Mesenchymal stem cell (in vitro differentiated cells and primary cell): ENCODE results near the gene GRHPR.

ENCODE experiments used
- DNase-seq: peaks from one replicate; pipeline ENCODE4 v3.0.0-alpha.2; 2013
- H2AFZ ChIP-seq: one replicate; pipeline ENCODE4 v1.6.1; 2013; ENCODE audit warnings: low read depth, mild to moderate bottlenecking, control low read depth, inconsistent platforms, low read length, moderate library complexity
- H2AK5ac ChIP-seq: 2 replicates; pipeline ENCODE4 v1.6.1; 2013; ENCODE audit warnings: low read length, moderate library complexity, mild to moderate bottlenecking, inconsistent platforms; ENCODE audit not compliant: severe bottlenecking
- H2BK120ac ChIP-seq: one replicate; pipeline ENCODE4 v1.6.1; 2013; ENCODE audit warnings: low read depth, mild to moderate bottlenecking, inconsistent platforms, low read length, moderate library complexity
- H2BK12ac ChIP-seq, 2 experiments: one replicate each; pipeline ENCODE4 v1.6.1; 2013; ENCODE audit warnings: inconsistent platforms in 2 of 2, low read length in 2 of 2, mild to moderate bottlenecking in 2 of 2, moderate library complexity in 2 of 2, control low read depth in 1 of 2
- H2BK15ac ChIP-seq: one replicate; pipeline ENCODE4 v1.6.1; 2013; ENCODE audit warnings: mild to moderate bottlenecking, low read depth, inconsistent platforms; ENCODE audit not compliant: poor library complexity, severe bottlenecking
- H2BK5ac ChIP-seq: 2 replicates; pipeline ENCODE4 v1.6.1; 2013; ENCODE audit warnings: low read depth, mild to moderate bottlenecking, low read length, control low read depth, inconsistent platforms; ENCODE audit not compliant: poor library complexity, severe bottlenecking
- H3K14ac ChIP-seq, 2 experiments: one replicate each; pipeline ENCODE4 v1.6.1; 2013; ENCODE audit warnings: inconsistent platforms in 2 of 2, low read length in 2 of 2, control low read depth in 1 of 2, mild to moderate bottlenecking in 1 of 2, moderate library complexity in 1 of 2
- H3K18ac ChIP-seq, 2 experiments: one replicate each; pipeline ENCODE4 v1.6.1; 2013; ENCODE audit warnings: inconsistent platforms in 2 of 2, low read length in 2 of 2, control low read depth in 1 of 2, low read depth in 1 of 2, mild to moderate bottlenecking in 1 of 2
- H3K23ac ChIP-seq, 2 experiments: one replicate each; pipeline ENCODE4 v1.6.1; 2013; ENCODE audit warnings: inconsistent platforms in 2 of 2, low read length in 2 of 2, mild to moderate bottlenecking in 2 of 2, moderate library complexity in 2 of 2, control low read depth in 1 of 2
- H3K27ac ChIP-seq: 2 replicates; pipeline ENCODE4 v1.5.1; 2013; ENCODE audit warnings: mild to moderate bottlenecking, moderate library complexity, low read length, control low read depth, inconsistent platforms; ENCODE audit not compliant: poor library complexity, severe bottlenecking
- H3K27me3 ChIP-seq, 2 experiments: 2 replicates each; pipeline versions ENCODE4 v1.6.1 to v1.7.0; 2013; ENCODE audit warnings: low read length in 2 of 2, mild to moderate bottlenecking in 2 of 2, moderate library complexity in 2 of 2, control low read depth in 1 of 2, inconsistent platforms in 1 of 2; ENCODE audit not compliant: control insufficient read depth in 1 of 2, insufficient read depth in 1 of 2
- H3K36me3 ChIP-seq, 2 experiments: 2 replicates each; pipeline versions ENCODE4 v1.6.1 to v1.7.0; 2013; ENCODE audit warnings: low read length in 2 of 2, control low read depth in 1 of 2, inconsistent platforms in 1 of 2, low read depth in 1 of 2, mild to moderate bottlenecking in 1 of 2; ENCODE audit not compliant: insufficient read depth in 2 of 2, control insufficient read depth in 1 of 2
- H3K4ac ChIP-seq, 2 experiments: one replicate each; pipeline ENCODE4 v1.6.1; 2013; ENCODE audit warnings: inconsistent platforms in 2 of 2, low read length in 2 of 2, mild to moderate bottlenecking in 2 of 2, moderate library complexity in 2 of 2, control low read depth in 1 of 2, low read depth in 1 of 2
- H3K4me1 ChIP-seq: 2 replicates; pipeline ENCODE4 v1.6.1; 2013; ENCODE audit warnings: low read depth, low read length, control low read depth; ENCODE audit not compliant: control insufficient read depth, insufficient read depth
- H3K4me2 ChIP-seq: 2 replicates; pipeline ENCODE4 v1.6.1; 2013; ENCODE audit warnings: low read length, mild to moderate bottlenecking, inconsistent platforms; ENCODE audit not compliant: poor library complexity, severe bottlenecking
- H3K4me3 ChIP-seq, 2 experiments: 2 replicates each; pipeline versions ENCODE4 v1.5.1 to v1.7.0; 2013; ENCODE audit warnings: low read length in 2 of 2, mild to moderate bottlenecking in 2 of 2, control low read depth in 1 of 2, low read depth in 1 of 2; ENCODE audit not compliant: insufficient read depth in 1 of 2
- H3K79me1 ChIP-seq: replicated peaks from 2 replicates; pipeline ENCODE4 v1.6.1; 2013; ENCODE audit warnings: mild to moderate bottlenecking, control low read depth, low read length, inconsistent platforms; ENCODE audit not compliant: poor library complexity, severe bottlenecking
- H3K9ac ChIP-seq: 2 replicates; pipeline ENCODE4 v1.7.0; 2013; ENCODE audit warnings: mild to moderate bottlenecking, low read length, moderate library complexity
- H3K9me3 ChIP-seq: 2 replicates; pipeline ENCODE4 v1.7.0; 2013; ENCODE audit warnings: mild to moderate bottlenecking, low read length; ENCODE audit not compliant: control insufficient read depth
- H4K8ac ChIP-seq: one replicate; pipeline ENCODE4 v1.6.1; 2013; ENCODE audit warnings: inconsistent platforms, mild to moderate bottlenecking, low read length, moderate library complexity
- H4K91ac ChIP-seq: one replicate; pipeline ENCODE4 v1.6.1; 2013; ENCODE audit warnings: mild to moderate bottlenecking, low read length, inconsistent platforms
- WGBS: methylation state at CpG from one replicate; pipeline ENCODE4 v1.1.7; 2013; ENCODE audit warnings: mixed read lengths; 5-methylcytosine and 5-hydroxymethylcytosine counted together

Gene GRHPR

GRCh38 chr9:37414503-37414943 is 8.0 kb upstream of the GRHPR start:
- no peaks in the 10 kb centered on the region for H3K79me1 ChIP-seq
- no peaks in the 10 kb centered on the region for H3K36me3 ChIP-seq
- peak overlapping the region; percentile 40 for H2AK5ac ChIP-seq
- H3K9ac ChIP-seq, result peak overlapping the region; percentile 65
- peak overlapping the region; percentile 39 for H2BK5ac ChIP-seq
- no peak for DNase-seq
- WGBS, result 95% methylated on average over 10 of the region's 10 CpGs
- peak overlapping the region in 1 of 2 experiments; percentile 65 for H3K18ac ChIP-seq
- H3K14ac ChIP-seq, result no peak overlapping the region
- H2BK12ac ChIP-seq, result no peak overlapping the region
- no peak overlapping the region for H3K23ac ChIP-seq
- H3K27me3 ChIP-seq, result no peaks in the 10 kb centered on the region
- no peak overlapping the region for H3K4me3 ChIP-seq
- peak overlapping the region; percentile 34 for H3K4me2 ChIP-seq
- peak overlapping the region; percentile 81 for H4K8ac ChIP-seq
- H2AFZ ChIP-seq, result no peak overlapping the region
- H2BK15ac ChIP-seq, result no peak overlapping the region
- H3K4me1 ChIP-seq, result peaks cover 26% of the 10 kb centered on the region
- no peaks in the 10 kb centered on the region for H3K9me3 ChIP-seq
- peak overlapping the region; percentile 44 for H4K91ac ChIP-seq
- H2BK120ac ChIP-seq, result no peak overlapping the region
- peak overlapping the region; percentile 73 for H3K27ac ChIP-seq
- H3K4ac ChIP-seq, result no peak overlapping the region

DNA sequence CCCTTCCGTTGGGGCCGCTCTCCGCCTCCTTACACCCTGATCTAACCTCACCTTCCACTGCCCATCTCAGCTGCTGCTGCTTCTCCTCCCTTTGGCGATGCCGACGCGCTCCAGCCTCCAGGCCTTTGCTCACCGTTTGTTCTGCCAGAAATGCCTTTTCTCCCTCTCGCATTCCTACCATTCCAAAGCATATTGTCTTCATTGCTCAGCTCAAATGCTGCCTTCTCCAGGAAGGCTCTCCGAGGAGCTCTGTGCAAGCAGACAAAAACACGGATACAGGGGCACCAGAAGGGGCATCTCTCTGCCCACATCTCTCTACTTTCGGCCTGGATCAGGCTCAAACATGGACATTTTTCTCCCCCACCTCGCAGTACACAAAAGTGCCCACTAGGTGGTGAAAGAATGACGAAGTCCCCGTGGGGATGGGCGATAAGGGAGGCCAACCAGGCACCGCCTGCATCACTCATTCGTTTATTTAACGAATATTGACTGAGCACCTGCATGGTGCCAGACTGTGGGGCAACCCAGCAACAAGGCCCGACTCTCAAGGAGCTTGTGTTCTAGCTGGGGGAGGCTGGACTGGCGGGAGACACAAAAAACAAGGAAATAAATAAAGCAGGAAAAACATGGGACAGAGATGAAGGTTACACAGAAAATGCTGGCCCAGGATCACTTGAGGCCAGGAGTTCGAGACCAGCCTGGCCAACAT is 7.3 kb upstream of the GRHPR start:
- Histone ChIP-seq H3K9me3 (no peaks in the 10 kb centered on the region), H3K27ac (peak overlapping the region; percentile 73), H3K4me1 (peaks cover 26% of the 10 kb centered on the region), H2BK15ac (no peak overlapping the region), H3K27me3 (no peaks in the 10 kb centered on the region), H2BK120ac (no peak overlapping the region), H3K4ac (peak overlapping the region in 1 of 2 experiments; percentile 54), H4K8ac (peak overlapping the region; percentile 81), H3K14ac (peak overlapping the region in 1 of 2 experiments; percentile 38), H3K23ac (no peak overlapping the region), H2AFZ (peak overlapping the region; percentile 55), H3K36me3 (no peaks in the 10 kb centered on the region), H3K9ac (peak overlapping the region; percentile 65), H4K91ac (peak overlapping the region; percentile 44), H2BK5ac (no peak overlapping the region), H3K4me2 (peak overlapping the region; percentile 34), H2BK12ac (peak overlapping the region in 1 of 2 experiments; percentile 22), H3K79me1 (no peaks in the 10 kb centered on the region), H3K18ac (peak overlapping the region in 1 of 2 experiments; percentile 65), H3K4me3 (peak overlapping the region in 1 of 2 experiments; percentile 28), H2AK5ac (peak overlapping the region; percentile 40)
- peak; percentile 82 for DNase-seq
- 28% methylated on average over 22 of the region's 22 CpGs for WGBS

DNA sequence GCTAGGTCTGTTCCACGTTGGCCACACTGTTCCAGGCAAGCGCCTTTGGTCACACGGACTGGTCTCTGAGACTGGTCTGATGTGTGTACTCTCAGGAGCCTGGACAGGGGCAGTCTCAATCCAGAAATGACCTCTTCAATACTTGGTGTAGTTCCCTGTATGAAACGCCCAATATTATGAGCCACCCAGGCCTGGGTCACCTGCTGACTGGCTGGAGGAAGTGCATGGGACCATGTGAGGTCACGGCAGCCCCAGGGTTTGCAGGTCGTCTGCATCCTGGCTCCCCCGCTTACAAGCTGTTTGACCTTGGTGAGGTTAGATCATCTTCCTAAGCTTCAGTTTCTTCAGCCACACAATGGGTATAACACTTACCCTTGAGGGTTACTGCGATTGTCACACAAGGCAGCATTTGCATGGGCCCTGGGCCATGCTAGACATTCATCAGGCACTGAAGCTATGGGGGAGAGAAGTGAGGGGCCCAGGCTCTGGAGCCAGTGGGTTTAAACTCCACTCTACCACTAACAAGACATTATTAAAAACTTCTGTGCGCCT is 5.2 kb upstream of the GRHPR start:
- no peak overlapping the region for H2BK5ac ChIP-seq
- no peak overlapping the region for H3K9ac ChIP-seq
- H2AFZ ChIP-seq, result no peak overlapping the region
- no peak overlapping the region for H3K4me3 ChIP-seq
- peaks cover 26% of the 10 kb centered on the region for H3K4me1 ChIP-seq
- no peak overlapping the region for H2BK15ac ChIP-seq
- H3K79me1 ChIP-seq, result no peaks in the 10 kb centered on the region
- H3K27me3 ChIP-seq, result no peaks in the 10 kb centered on the region
- H3K36me3 ChIP-seq, result no peaks in the 10 kb centered on the region
- DNase-seq, result no peak
- H2AK5ac ChIP-seq, result no peak overlapping the region
- H4K91ac ChIP-seq, result no peak overlapping the region
- H3K27ac ChIP-seq, result no peak overlapping the region
- no peaks in the 10 kb centered on the region for H3K9me3 ChIP-seq
- no peak overlapping the region for H2BK12ac ChIP-seq
- H3K18ac ChIP-seq, result no peak overlapping the region
- H2BK120ac ChIP-seq, result no peak overlapping the region
- H3K23ac ChIP-seq, result no peak overlapping the region
- no peak overlapping the region for H3K4ac ChIP-seq
- H3K14ac ChIP-seq, result no peak overlapping the region
- no peak overlapping the region for H3K4me2 ChIP-seq
- H4K8ac ChIP-seq, result no peak overlapping the region
- 88% methylated on average over 8 of the region's 9 CpGs for WGBS

DNA sequence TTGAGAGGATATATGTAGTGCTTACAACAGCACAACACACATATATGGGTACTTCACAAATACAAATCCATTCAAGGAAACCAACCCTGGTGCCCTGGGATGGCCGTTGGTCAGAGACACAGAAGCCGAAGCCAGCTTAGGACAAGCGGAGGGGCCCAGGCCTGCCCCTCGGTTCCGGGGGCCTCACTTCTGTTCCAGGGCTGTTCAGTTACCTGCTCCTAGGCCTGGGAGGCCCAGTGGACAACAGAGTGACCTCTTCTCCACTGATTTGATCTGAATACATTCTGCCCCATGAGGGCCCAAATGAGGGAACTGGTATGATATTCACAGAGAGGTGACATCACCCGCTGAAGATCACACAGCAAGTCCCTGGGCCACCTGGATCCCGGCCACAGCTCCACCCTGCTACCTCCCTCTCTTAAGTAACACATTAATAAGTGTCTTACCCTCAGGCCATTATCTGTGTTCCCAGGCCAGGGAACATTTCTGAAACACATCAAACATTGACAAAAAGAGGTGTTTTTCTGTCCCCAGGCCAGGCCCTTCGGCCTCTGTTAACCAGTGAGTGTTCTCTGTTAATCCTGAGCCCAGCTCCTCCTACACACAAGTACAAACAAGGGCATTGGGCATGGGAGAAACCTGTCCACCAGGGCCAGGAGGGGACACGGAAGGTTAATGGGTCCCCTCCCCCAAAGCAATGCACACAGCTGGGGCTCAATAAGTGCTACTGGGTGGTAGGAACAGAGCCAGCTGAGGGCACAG is 4.5 kb upstream of the GRHPR start:
- Histone ChIP-seq H3K9me3 (no peaks in the 10 kb centered on the region), H3K27me3 (no peaks in the 10 kb centered on the region), H3K79me1 (no peaks in the 10 kb centered on the region), H4K8ac (no peak overlapping the region), H4K91ac (no peak overlapping the region), H3K18ac (no peak overlapping the region), H3K36me3 (no peaks in the 10 kb centered on the region), H3K27ac (no peak overlapping the region), H3K4me3 (no peak overlapping the region), H2AK5ac (no peak overlapping the region), H2BK15ac (no peak overlapping the region), H2AFZ (no peak overlapping the region), H3K4me2 (no peak overlapping the region), H3K9ac (no peak overlapping the region), H2BK12ac (no peak overlapping the region), H3K14ac (no peak overlapping the region), H3K4me1 (peaks cover 21% of the 10 kb centered on the region), H3K4ac (no peak overlapping the region), H2BK5ac (no peak overlapping the region), H2BK120ac (no peak overlapping the region), H3K23ac (no peak overlapping the region)
- no peak for DNase-seq
- 91% methylated on average over 9 of the region's 9 CpGs for WGBS
